Ascending aorta (tissue), 2 donors: Measurements from ENCODE around the gene UBL3. TPM values are rescaled to one million over a fixed set of nuclear protein-coding genes. Genes with fewer than 3 reads are reported as not detected.
A peak's percentile ranks its signal among the peaks of the same experiment; 100 is the strongest.

ENCODE experiments used
- DNase-seq, 2 donors: peaks; one replicate each; pipeline ENCODE4 v3.0.0-alpha.2; 2019; ENCODE audit warnings: low spot score in 2 of 2
- H3K27ac ChIP-seq, 2 donors: fragments of 200-600 bp; sonication (generic); one replicate each; pipeline ENCODE4 v1.5.1; 2016 to 2017; ENCODE audit warnings: mild to moderate bottlenecking in 1 of 2
- H3K27me3 ChIP-seq: fragments of 200-600 bp; sonication (generic); one replicate; pipeline ENCODE4 v1.5.1; 2017
- H3K36me3 ChIP-seq, 2 donors: fragments of 200-600 bp; sonication (generic); one replicate each; pipeline ENCODE4 v1.5.1; 2016
- H3K4me1 ChIP-seq, 2 donors: fragments of 200-600 bp; sonication (generic); one replicate each; pipeline ENCODE4 v1.5.1; 2016 to 2017; ENCODE audit warnings: mild to moderate bottlenecking in 1 of 2
- H3K4me3 ChIP-seq, 2 donors: fragments of 200-600 bp; sonication (generic); one replicate each; pipeline ENCODE4 v1.5.1; 2016 to 2017; ENCODE audit warnings: mild to moderate bottlenecking in 1 of 2
- H3K9me3 ChIP-seq, 2 donors: fragments of 200-600 bp; sonication (generic); one replicate each; pipeline ENCODE4 v1.5.1; 2016
- intact Hi-C: fragments of 100-400 bp; cut with DNase I; formaldehyde crosslinking; loops from one replicate; pipeline ENCODE4 v1.15.1; 2023
- total RNA-seq: library from RNA; depleted of rRNA; stranded (reverse); fragments of >200 nt; gene quantifications from one replicate; pipeline ENCODE4 v1.1.0, GENCODE V29; 2016
- TF ChIP-seq, protein P1 (sequence below), 3 experiments: fragments of 200-600 bp in 2 of 3; fragments of 450-650 bp in 1 of 3; sonication (generic) in 2 of 3; IDR thresholded peaks; one replicate each; pipeline ENCODE4 v1.5.1; 2016 to 2019; ENCODE audit warnings: antibody characterized with exemption in 3 of 3, mild to moderate bottlenecking in 1 of 3, moderate library complexity in 1 of 3

Gene UBL3
- total RNA-seq, 1 donor from 2014 or later = 17.9 TPM

DNA sequence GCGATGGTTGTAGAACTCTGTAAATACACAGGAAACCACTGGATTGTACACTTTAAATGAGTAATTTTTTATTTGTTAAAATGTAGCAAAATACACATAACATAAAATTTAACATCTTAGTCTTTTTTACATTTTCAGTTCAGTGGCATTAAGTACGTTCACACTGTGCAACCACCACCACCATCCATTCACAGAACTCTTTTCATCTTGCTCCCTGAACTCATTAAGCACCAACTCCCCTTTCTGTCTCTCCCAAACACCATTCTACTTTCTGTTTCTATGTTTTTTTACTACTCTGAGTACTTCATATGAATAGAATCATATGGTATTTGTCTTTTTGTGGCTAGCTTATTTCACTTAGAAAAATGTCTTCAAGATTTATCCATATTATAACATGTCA is 2.7 kb upstream of the UBL3 start:
- intact Hi-C loops = loop anchor here (5.0 kb wide), 1 partner anchor 331 kb away; no protein-coding TSS in a partner anchor
- Histone ChIP-seq H3K4me3 (no peak overlapping the region), H3K4me1 (no peaks in the 10 kb centered on the region), H3K27me3 (no peaks in the 10 kb centered on the region), H3K27ac (no peak overlapping the region), H3K36me3 (no peaks in the 10 kb centered on the region), H3K9me3 (no peaks in the 10 kb centered on the region)
- DNase-seq = no peak
- TF ChIP-seq, protein P1, sequence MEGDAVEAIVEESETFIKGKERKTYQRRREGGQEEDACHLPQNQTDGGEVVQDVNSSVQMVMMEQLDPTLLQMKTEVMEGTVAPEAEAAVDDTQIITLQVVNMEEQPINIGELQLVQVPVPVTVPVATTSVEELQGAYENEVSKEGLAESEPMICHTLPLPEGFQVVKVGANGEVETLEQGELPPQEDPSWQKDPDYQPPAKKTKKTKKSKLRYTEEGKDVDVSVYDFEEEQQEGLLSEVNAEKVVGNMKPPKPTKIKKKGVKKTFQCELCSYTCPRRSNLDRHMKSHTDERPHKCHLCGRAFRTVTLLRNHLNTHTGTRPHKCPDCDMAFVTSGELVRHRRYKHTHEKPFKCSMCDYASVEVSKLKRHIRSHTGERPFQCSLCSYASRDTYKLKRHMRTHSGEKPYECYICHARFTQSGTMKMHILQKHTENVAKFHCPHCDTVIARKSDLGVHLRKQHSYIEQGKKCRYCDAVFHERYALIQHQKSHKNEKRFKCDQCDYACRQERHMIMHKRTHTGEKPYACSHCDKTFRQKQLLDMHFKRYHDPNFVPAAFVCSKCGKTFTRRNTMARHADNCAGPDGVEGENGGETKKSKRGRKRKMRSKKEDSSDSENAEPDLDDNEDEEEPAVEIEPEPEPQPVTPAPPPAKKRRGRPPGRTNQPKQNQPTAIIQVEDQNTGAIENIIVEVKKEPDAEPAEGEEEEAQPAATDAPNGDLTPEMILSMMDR (IDR thresholded peaks at IDR 0.05) = no peak

DNA sequence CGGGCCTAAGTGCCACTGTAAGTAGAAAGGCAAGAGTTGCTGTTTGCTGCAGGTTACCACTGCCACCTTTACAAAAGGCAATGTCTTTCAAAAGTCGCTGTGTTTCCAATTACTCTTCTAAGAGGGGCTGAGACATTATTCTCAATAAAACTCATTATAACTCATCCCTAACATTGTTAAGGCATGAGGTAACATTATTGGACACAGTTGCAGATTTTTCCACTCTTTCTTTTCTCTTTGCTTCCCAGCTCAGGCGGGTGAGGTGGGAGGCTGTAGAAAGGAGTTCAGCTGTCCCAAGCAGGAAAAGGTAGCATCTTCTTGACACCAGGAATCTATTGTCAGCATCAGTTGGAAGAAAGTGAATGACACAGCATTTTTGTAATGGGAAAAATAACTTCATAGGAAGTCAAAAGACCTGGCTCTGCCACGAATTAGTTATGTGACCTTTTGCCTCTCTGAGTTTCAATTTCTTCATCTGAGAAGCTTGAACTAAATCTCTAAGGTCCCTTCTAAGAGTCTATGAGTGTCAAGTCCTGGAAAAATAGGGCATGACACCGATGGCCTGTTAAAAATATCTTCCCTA is 2.1 kb upstream of the UBL3 start:
- TF ChIP-seq, protein P1 (IDR thresholded peaks at IDR 0.05) = no peak
- no peaks in the 10 kb centered on the region for H3K36me3 ChIP-seq
- no peaks in the 10 kb centered on the region for H3K9me3 ChIP-seq
- no peaks in the 10 kb centered on the region for H3K4me1 ChIP-seq
- H3K27me3 ChIP-seq = no peaks in the 10 kb centered on the region
- no peak overlapping the region for H3K27ac ChIP-seq
- no peak overlapping the region for H3K4me3 ChIP-seq
- intact Hi-C loops = loop anchor here (5.0 kb wide), 1 partner anchor 330 kb away; no protein-coding TSS in a partner anchor
- DNase-seq = no peak

GRCh38 chr13:29849731-29850212 is 645 bp downstream of the UBL3 start:
- Histone ChIP-seq H3K4me3 (peak overlapping the region; percentile 76 to 95), H3K4me1 (peaks cover 0 to 16% of the 10 kb centered on the region in 2 donors), H3K27me3 (no peaks in the 10 kb centered on the region), H3K27ac (peak overlapping the region; percentile 97 to 98), H3K36me3 (no peaks in the 10 kb centered on the region), H3K9me3 (no peaks in the 10 kb centered on the region)
- DNase-seq = peak in 1 of 2 donors; percentile 82
- TF ChIP-seq, protein P1 (IDR thresholded peaks at IDR 0.05) = peak in 1 of 3 experiments; percentile 5
- intact Hi-C loops = loop anchor here (1.0 to 10.0 kb wide), 9 partner anchors 75 to 615 kb away; partner anchors contain the start of genes HMGB1 and KATNAL1

DNA sequence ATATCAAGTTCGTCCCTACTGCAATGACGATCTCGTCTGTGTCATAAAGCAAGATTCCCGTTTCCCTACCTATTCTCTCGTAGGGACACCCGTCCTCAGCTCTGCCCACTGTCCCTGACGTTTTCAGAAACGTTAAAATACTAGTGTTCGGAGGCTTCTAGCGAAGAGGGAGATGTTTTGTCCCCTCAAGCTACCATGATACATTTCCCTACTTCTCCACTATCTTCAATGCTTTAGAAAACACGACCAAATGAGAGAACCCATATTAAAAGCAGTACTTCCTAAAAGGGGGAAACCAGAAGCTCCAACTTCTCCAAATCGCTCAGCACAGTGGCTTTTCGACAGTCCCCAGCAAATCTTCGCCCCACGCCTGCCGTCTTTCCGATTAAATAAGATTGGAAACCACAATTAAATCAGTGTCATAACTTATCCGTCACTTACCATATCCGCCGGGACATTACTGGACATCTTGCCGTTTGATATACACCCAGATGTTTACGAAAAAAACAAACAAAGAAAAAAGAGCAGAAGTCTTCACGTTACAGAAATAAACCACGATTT is 1.3 kb downstream of the UBL3 start:
- Histone ChIP-seq H3K27me3 (no peaks in the 10 kb centered on the region), H3K4me3 (peak overlapping the region; percentile 76 to 95), H3K27ac (peak overlapping the region; percentile 97 to 98), H3K9me3 (no peaks in the 10 kb centered on the region), H3K4me1 (peaks cover 0 to 16% of the 10 kb centered on the region in 2 donors), H3K36me3 (no peaks in the 10 kb centered on the region)
- intact Hi-C loops = loop anchor here (5.0 to 10.0 kb wide), 4 partner anchors 74 to 616 kb away; partner anchors contain the start of gene HMGB1
- peak in 1 of 2 donors; percentile 67 for DNase-seq
- TF ChIP-seq, protein P1 (IDR thresholded peaks at IDR 0.05) = no peak

GRCh38 chr13:29847501-29847983 is 2.9 kb downstream of the UBL3 start:
- H3K4me3 ChIP-seq = peak overlapping the region; percentile 76 to 95
- H3K9me3 ChIP-seq = no peaks in the 10 kb centered on the region
- TF ChIP-seq, protein P1 (IDR thresholded peaks at IDR 0.05) = no peak
- DNase-seq = no peak
- H3K27ac ChIP-seq = peak overlapping the region; percentile 27 to 69
- no peaks in the 10 kb centered on the region for H3K27me3 ChIP-seq
- intact Hi-C loops = loop anchor here (5.0 to 10.0 kb wide), 4 partner anchors 73 to 617 kb away; partner anchors contain the start of gene HMGB1
- no peaks in the 10 kb centered on the region for H3K36me3 ChIP-seq
- peaks cover 0 to 16% of the 10 kb centered on the region in 2 donors for H3K4me1 ChIP-seq
